Measurements from ENCODE around the gene ANKS1B. TPM values are rescaled to one million over a fixed set of nuclear protein-coding genes. Genes with fewer than 3 reads are reported as not detected.

The ANKS1B gene
- total and polyA plus RNA-seq, 11 donors: 0.62 to 5.8 (median 1.8) TPM

- Histone ChIP-seq H3K9me3 (no peaks in the 10 kb centered on the region), H3K4me1 (no peaks in the 10 kb centered on the region), H3K36me3 (no peaks in the 10 kb centered on the region), H3K27me3 (no peaks in the 10 kb centered on the region), H3K4me3 (no peak overlapping the region), H3K27ac (no peak overlapping the region)
- intact Hi-C loops (cut with DNase I): no loop called here
- no peak for ATAC-seq
- no peak for DNase-seq
- TF ChIP-seq POLR2A (IDR thresholded peaks at IDR 0.05): no peak
- TF ChIP-seq CTCF (IDR thresholded peaks at IDR 0.05): no peak
- 22 to 39% (median 34%) methylated on average over 4 of the region's 4 CpGs for WGBS, 4 donors
Observed at GRCh38 chr12:98856897-98857540, 1127.7 kb downstream of the ANKS1B start.

DNA sequence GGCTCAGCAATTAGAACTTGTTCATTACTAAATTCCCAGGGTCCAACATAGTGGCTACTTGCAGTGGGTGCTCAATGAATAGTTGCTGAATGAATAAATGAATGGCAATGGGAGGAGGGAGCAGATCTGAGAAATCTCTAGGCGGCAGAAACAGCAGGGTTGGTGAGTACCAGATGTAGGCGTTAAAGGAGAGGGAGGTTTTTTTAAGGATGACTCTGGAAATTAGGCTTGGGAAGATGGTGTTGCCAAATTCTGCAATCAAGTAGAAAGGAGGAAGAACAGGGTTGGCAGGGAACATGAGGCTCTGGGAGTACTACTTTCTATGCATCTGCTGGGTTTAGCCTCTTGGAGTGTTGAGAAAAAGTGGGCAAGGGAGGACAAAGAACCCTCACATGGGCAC is 1132.6 kb downstream of the ANKS1B start:
- no peaks in the 10 kb centered on the region for H3K36me3 ChIP-seq
- DNase-seq (no peak), ATAC-seq (no peak)
- H3K27ac ChIP-seq: no peak overlapping the region
- H3K27me3 ChIP-seq: no peaks in the 10 kb centered on the region
- H3K4me1 ChIP-seq: no peaks in the 10 kb centered on the region
- 77 to 84% (median 80%) methylated on average over 2 of the region's 2 CpGs for WGBS, 4 donors
- H3K4me3 ChIP-seq: no peak overlapping the region
- intact Hi-C loops (cut with DNase I): no loop called here
- H3K9me3 ChIP-seq: no peaks in the 10 kb centered on the region
- TF ChIP-seq CTCF (IDR thresholded peaks at IDR 0.05) (no peak), POLR2A (IDR thresholded peaks at IDR 0.05) (no peak)

DNA sequence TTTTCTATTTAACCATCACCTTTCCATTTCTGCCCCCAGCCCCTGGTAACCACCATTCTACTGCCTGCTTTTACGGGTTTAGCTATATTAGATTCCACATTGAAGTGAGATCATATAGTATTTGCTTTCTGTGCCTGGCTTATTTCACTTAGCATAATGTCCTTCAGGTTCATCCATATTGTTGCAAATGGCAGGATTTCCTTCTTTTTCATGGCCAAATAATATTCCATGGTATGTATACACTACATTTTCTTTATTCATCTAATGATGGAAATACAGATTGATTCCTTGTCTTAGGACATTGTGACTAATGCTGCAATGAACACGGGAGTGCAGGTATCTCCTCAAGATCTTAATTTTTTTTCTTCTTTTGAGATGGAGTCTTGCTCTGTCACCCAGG is 1137.5 kb downstream of the ANKS1B start:
- Histone ChIP-seq H3K27ac (no peak overlapping the region), H3K36me3 (no peaks in the 10 kb centered on the region), H3K4me3 (no peak overlapping the region), H3K4me1 (no peaks in the 10 kb centered on the region), H3K9me3 (no peaks in the 10 kb centered on the region), H3K27me3 (no peaks in the 10 kb centered on the region)
- ATAC-seq (no peak), DNase-seq (no peak)
- WGBS, 4 donors: 87 to 93% (median 90%) methylated on average over 2 of the region's 2 CpGs
- intact Hi-C loops (cut with DNase I): no loop called here
- no peak for TF ChIP-seq POLR2A (IDR thresholded peaks at IDR 0.05)
- TF ChIP-seq CTCF (IDR thresholded peaks at IDR 0.05): no peak

GRCh38 chr12:98845957-98846356 is 1138.8 kb downstream of the ANKS1B start:
- Histone ChIP-seq H3K9me3 (no peaks in the 10 kb centered on the region), H3K4me3 (no peak overlapping the region), H3K36me3 (no peaks in the 10 kb centered on the region), H3K4me1 (no peaks in the 10 kb centered on the region), H3K27ac (no peak overlapping the region), H3K27me3 (no peaks in the 10 kb centered on the region)
- no peak for DNase-seq
- intact Hi-C loops (cut with DNase I): no loop called here
- TF ChIP-seq POLR2A (IDR thresholded peaks at IDR 0.05): no peak
- no peak for TF ChIP-seq CTCF (IDR thresholded peaks at IDR 0.05)
- no peak for ATAC-seq
